Measurements from ENCODE around the gene SUSD6.
"Not testable (repeated sequence)": the region's sequence is repeated elsewhere in the genome, so short reads cannot be mapped to it uniquely, and the experiment has no call there.

SUSD6 gene

DNA sequence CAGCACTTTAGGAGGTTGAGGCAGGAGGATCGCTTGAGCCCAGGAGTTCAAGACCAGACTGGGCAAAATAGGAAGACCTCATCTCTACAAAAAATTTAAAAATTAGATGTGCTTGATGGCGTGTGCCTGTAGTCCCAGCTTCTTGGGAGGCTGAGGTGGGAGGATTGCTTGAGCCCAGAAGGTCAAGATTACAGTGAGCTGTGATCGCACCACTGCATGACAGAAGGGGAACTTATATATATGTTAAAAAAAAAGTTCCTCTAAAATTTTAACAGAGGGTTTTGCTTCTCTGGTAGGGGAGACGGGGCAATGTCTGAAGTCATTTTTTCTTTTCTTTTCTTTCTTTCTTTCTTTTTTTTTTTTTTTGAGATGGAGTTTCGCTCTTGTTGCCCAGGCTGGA is 12.0 kb upstream of the SUSD6 start:
- H3K9ac ChIP-seq (ENCODE audit: low read length); H3K4me1 ChIP-seq (ENCODE audit: control insufficient read depth, insufficient read depth, low read length); H3K27ac ChIP-seq (ENCODE audit: low read depth, low read length); H3K4me3 ChIP-seq (ENCODE audit: low read length); H3K36me3 ChIP-seq (ENCODE audit: control insufficient read depth, insufficient read depth, low read length); H3K27me3 ChIP-seq (ENCODE audit: control insufficient read depth, insufficient read depth, low read length): not testable (repeated sequence)

DNA sequence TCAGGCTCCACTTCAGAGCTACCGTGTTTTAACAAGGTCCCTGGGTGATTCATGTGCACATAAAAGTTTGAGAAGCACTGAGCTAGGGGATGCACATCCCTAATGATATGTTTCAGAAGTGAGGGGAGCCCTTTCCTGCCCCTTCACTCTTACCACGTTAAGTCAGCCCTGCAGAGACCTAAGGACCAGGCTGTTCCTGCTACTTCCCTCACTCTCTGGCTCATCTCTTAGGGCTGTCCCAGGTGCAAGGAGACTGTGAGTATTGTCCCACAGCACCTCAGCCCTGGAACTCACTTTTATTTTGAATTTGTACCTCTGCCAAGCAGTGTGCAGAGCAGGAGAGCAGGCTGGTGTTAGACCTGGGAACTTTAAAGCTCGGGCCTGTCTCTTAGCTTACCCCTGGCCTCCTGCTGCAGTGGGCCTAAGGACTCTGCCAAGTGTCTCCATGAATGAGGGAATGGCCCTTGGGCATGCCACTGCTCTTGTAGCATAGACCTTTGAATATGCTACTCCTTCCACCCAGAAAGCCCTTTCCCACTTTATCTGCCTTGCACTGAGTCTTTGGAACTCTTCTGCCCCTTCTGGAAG is 11.0 kb upstream of the SUSD6 start:
- no peak overlapping the region for H3K9ac ChIP-seq (ENCODE audit: low read length)
- no peaks in the 10 kb centered on the region for H3K27me3 ChIP-seq (ENCODE audit: control insufficient read depth, insufficient read depth, low read length)
- H3K4me3 ChIP-seq (ENCODE audit: low read length) = no peak overlapping the region
- H3K27ac ChIP-seq (ENCODE audit: low read depth, low read length) = no peak overlapping the region
- no peaks in the 10 kb centered on the region for H3K4me1 ChIP-seq (ENCODE audit: control insufficient read depth, insufficient read depth, low read length)
- no peaks in the 10 kb centered on the region for H3K36me3 ChIP-seq (ENCODE audit: control insufficient read depth, insufficient read depth, low read length)

DNA sequence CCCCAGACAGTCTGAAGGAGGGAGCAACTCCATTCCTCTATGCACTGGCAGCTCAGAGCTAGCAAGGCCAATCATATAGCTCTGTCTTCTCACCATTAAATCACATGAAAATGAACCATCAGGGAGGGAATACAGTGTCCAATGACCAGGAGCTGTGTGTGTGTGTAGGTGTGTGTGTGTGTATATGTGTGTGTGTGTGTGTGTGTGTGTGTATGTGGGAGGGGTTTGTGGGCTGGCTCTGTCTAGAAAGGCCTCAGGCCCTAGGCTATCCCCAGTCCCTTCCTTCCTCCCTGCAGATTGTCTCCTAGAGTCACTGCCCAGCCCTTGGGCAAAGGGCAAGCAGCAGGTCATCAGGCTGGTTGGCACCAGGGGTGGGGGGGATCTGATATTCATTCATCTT is 5.7 kb upstream of the SUSD6 start:
- Histone ChIP-seq H3K27ac (ENCODE audit: low read depth, low read length) (no peak overlapping the region), H3K4me1 (ENCODE audit: control insufficient read depth, insufficient read depth, low read length) (peaks cover 3% of the 10 kb centered on the region), H3K9ac (ENCODE audit: low read length) (no peak overlapping the region), H3K27me3 (ENCODE audit: control insufficient read depth, insufficient read depth, low read length) (no peaks in the 10 kb centered on the region), H3K4me3 (ENCODE audit: low read length) (no peak overlapping the region), H3K36me3 (ENCODE audit: control insufficient read depth, insufficient read depth, low read length) (no peaks in the 10 kb centered on the region)

DNA sequence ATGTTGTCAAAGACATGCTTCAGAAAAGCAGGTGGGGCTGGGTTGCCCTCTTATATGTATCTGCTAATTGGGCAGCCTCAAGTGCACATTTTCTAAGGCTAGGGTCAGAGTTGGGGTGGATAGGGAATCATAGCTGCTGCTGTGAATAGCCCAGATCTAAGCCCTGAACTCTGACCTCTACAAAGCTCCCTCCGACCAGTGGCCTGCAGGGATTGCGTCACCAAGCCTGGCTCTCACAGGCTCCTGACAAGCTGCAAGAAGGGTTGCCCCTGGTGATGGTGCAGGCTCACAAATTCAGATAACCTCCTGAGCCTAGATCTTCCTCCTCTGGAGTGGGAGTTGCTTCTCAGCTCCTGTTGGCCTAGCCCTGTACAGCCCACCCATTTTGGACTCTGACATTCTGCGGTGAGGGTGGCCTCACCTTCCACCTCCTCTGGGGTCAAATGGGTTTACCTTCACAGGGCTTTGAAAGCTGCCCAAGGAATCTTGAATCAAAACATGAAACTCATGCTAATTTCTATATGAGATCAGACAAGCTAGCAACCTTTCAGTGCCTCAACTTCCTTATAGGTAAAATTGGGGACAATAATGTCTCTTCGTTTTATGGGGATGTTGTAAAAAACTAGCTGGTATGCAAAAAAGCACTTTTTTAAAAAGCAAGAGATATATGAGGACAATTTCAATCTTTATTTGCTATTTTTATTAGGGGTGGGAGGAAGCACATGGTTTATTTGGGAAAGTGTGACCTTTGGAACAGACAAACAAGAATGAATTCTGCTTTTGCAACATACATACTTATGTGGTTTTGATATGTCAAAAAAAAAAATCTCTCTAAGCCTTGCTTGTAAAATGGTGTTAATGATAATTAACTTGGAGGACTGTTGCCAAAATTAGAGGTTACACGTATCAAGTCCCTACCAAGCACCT is 4.9 kb upstream of the SUSD6 start:
- H3K27ac ChIP-seq (ENCODE audit: low read depth, low read length) = no peak overlapping the region
- no peak overlapping the region for H3K4me3 ChIP-seq (ENCODE audit: low read length)

DNA sequence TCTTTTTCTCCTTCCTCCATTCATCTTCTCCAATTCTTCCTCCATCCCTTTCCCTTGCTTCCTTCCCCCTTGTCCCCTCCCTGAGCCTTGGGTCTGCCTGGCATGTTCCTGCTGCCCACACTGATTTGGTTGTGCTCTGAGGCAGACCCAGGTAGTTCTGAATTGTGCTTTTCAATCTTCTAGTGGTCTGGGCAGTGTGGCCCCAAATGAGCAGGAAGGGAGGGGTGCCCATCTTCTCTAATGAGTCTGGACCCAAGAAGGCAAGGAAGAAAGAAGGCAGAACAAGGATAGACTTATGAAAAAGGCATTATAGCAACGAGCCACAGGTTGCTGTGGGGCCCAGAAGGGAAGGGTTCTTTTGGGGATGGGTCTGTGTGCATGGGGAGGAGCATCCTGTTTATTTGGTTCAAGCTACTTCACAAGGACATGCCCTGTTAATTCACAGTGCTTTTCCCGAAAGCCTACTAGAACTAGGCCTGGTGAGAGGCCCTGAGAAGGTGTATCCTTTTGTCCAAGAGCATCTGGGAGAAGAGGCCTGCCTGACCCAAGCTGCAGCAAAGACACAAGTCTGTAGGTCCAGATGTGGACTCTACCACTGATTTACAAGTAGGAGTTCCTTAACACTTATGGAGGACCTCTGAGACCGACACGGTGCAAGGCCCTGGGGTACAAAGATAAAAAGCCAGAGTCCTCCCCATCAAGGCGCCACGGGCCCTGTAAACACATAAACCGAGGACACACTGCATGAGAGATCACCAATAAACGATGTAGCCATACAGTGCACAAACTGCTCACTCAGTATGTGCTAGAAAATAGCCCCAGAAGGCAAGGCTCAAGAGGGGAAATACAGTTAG is 1.1 kb upstream of the SUSD6 start:
- H3K36me3 ChIP-seq (ENCODE audit: control insufficient read depth, insufficient read depth, low read length) = no peaks in the 10 kb centered on the region
- peaks cover 16% of the 10 kb centered on the region for H3K4me1 ChIP-seq (ENCODE audit: control insufficient read depth, insufficient read depth, low read length)
- no peaks in the 10 kb centered on the region for H3K27me3 ChIP-seq (ENCODE audit: control insufficient read depth, insufficient read depth, low read length)
- H3K9ac ChIP-seq (ENCODE audit: low read length) = no peak overlapping the region
- peak overlapping the region; percentile 77 for H3K4me3 ChIP-seq (ENCODE audit: low read length)
- peak overlapping the region; percentile 84 for H3K27ac ChIP-seq (ENCODE audit: low read depth, low read length)

More for the DNA sequence above, 4.9 kb upstream of the SUSD6 start:
- H3K27me3 ChIP-seq (ENCODE audit: control insufficient read depth, insufficient read depth, low read length) = no peaks in the 10 kb centered on the region
- no peak overlapping the region for H3K9ac ChIP-seq (ENCODE audit: low read length)
- no peaks in the 10 kb centered on the region for H3K36me3 ChIP-seq (ENCODE audit: control insufficient read depth, insufficient read depth, low read length)
- H3K4me1 ChIP-seq (ENCODE audit: control insufficient read depth, insufficient read depth, low read length) = peaks cover 6% of the 10 kb centered on the region

DNA sequence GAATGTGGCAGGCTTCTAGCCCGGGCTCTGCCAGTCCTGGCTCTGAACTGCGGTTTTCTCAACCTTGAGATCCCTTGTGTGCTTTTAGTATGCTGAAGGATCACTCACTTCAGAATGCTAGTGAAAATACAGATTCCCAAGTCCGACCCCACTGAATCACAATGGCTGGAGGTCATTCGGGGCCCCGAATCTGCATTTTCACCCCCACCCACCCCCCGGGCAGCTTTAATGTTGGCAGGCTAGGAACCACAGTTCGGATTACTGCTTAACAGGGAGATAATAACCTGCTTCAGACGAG is 573 bp upstream of the SUSD6 start:
- Histone ChIP-seq H3K27me3 (ENCODE audit: control insufficient read depth, insufficient read depth, low read length) (no peaks in the 10 kb centered on the region), H3K4me3 (ENCODE audit: low read length) (peak overlapping the region; percentile 77), H3K9ac (ENCODE audit: low read length) (peak overlapping the region; percentile 43), H3K4me1 (ENCODE audit: control insufficient read depth, insufficient read depth, low read length) (peaks cover 19% of the 10 kb centered on the region), H3K27ac (ENCODE audit: low read depth, low read length) (peak overlapping the region; percentile 84), H3K36me3 (ENCODE audit: control insufficient read depth, insufficient read depth, low read length) (no peaks in the 10 kb centered on the region)

DNA sequence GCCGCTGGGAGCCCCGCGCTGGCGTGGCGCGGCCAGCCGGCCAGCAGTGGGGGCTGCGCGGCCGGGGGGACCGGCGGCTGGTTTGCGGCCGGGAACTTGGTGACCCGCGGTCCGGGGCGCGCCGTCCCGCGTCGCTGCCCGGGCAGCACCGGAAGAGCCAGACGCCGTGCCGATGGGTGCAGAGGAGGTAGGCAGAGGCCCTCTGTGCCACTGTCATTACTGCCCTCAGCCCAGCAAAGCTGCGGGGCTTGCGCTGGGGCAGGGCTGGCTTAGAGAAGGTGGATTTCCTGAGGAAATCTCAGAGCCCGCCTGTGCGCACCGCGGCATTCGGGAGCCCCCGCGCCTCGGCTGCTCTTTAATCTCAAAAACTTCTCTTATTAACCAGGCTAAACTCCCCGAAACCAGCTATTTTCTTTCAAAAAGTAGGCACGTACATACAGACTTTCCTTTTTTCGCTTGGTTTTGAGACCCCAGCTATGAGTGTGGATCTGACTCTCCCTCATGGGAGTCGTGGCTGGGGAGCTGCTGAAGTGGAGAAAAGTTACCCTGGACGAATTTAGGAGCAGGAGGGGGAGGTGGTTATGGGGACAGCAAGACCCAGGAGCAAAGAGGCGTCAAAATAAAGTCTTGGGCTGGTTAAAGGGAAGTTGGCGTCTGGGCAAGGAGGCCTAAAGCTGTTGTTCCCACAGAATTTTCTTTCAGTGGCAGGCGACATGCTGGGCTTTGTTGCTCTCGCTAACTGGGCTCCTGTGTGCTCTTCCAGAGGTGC is 802 bp downstream of the SUSD6 start:
- H3K4me3 ChIP-seq (ENCODE audit: low read length) = peak overlapping the region; percentile 81
- peak overlapping the region; percentile 93 for H3K27ac ChIP-seq (ENCODE audit: low read depth, low read length)
- H3K27me3 ChIP-seq (ENCODE audit: control insufficient read depth, insufficient read depth, low read length) = no peaks in the 10 kb centered on the region
- H3K9ac ChIP-seq (ENCODE audit: low read length) = peak overlapping the region; percentile 67
- H3K36me3 ChIP-seq (ENCODE audit: control insufficient read depth, insufficient read depth, low read length) = no peaks in the 10 kb centered on the region
- H3K4me1 ChIP-seq (ENCODE audit: control insufficient read depth, insufficient read depth, low read length) = peaks cover 32% of the 10 kb centered on the region

DNA sequence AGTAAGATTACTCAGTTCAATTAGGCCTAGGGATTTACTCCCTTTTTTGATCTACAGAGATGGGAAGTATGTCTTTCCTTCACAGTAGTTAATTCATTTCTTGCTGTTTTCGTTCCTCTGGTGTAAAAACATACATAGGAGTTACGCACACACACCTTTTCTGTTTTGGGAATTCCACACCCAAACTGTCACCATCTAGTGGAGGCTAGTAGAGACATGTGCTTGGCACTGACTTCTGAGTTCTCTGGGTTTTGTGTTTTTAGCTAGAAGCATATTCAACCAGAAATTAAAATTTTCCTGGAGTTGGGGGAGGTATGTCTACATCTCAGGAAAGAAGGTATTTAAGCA is 1.4 kb downstream of the SUSD6 start:
- H3K4me1 ChIP-seq (ENCODE audit: control insufficient read depth, insufficient read depth, low read length) = peaks cover 36% of the 10 kb centered on the region
- H3K27ac ChIP-seq (ENCODE audit: low read depth, low read length) = peak overlapping the region; percentile 93
- H3K9ac ChIP-seq (ENCODE audit: low read length) = peak overlapping the region; percentile 67
- H3K36me3 ChIP-seq (ENCODE audit: control insufficient read depth, insufficient read depth, low read length) = no peaks in the 10 kb centered on the region
- peak overlapping the region; percentile 81 for H3K4me3 ChIP-seq (ENCODE audit: low read length)
- H3K27me3 ChIP-seq (ENCODE audit: control insufficient read depth, insufficient read depth, low read length) = no peaks in the 10 kb centered on the region

DNA sequence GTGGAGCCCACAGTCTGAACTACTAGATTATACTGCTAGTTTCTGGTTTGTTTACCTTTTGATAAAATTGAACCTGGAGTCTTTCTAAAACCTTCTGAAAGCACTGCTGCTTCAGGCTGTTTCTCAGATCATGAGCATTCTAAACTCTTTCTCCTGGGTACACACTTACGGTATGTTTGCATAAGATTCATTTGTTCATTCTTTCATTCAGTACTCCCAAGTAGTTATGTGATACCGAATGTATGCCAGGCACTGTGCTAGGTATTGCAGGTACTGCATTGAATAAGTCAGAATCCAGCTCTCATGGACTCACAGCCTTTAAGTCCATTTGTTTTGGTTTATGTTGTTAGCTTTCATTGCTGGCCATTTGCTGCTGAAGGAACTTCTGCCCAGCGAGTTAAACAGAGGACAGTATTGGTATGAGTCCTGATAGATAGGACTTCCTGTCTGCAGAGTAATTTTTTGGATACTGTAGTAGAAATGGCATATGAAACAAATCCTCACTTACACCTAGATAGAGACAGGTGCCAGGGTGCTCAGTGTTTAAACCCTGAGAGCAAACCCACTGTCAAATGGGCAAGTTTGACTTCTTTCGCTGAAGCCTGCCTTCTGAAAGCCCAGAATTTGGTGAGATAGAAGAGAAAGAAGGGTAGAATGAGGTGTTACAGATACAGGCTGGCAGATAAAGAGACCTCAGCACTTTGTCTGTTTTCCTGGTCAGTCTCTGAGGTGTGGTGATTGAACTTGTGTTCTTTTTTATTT is 2.1 kb downstream of the SUSD6 start:
- Histone ChIP-seq H3K27me3 (ENCODE audit: control insufficient read depth, insufficient read depth, low read length) (no peaks in the 10 kb centered on the region), H3K4me3 (ENCODE audit: low read length) (peak overlapping the region; percentile 81), H3K4me1 (ENCODE audit: control insufficient read depth, insufficient read depth, low read length) (peaks cover 42% of the 10 kb centered on the region), H3K27ac (ENCODE audit: low read depth, low read length) (peak overlapping the region; percentile 93), H3K36me3 (ENCODE audit: control insufficient read depth, insufficient read depth, low read length) (no peaks in the 10 kb centered on the region), H3K9ac (ENCODE audit: low read length) (no peak overlapping the region)

DNA sequence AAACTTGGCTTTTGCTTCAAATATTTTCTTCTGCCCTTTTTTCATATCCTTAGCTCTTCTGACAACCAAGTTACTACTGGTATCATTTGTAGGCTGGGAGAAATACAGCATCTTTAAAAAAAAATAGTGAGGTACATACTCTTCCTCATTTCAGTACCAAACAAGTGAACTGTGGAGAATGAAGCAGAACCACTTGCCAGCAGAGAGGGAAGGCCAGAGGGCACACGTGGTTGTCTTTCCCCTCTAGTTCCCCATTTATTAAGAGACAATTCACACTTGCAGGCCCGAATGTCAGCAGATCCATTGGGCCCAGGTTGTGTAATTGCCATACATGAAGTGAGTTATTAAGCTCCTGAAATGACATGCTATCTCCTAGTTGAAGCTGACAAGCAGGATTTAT is 3.2 kb downstream of the SUSD6 start:
- H3K27ac ChIP-seq (ENCODE audit: low read depth, low read length) = peak overlapping the region; percentile 77
- H3K4me1 ChIP-seq (ENCODE audit: control insufficient read depth, insufficient read depth, low read length) = peaks cover 43% of the 10 kb centered on the region
- no peaks in the 10 kb centered on the region for H3K27me3 ChIP-seq (ENCODE audit: control insufficient read depth, insufficient read depth, low read length)
- no peak overlapping the region for H3K4me3 ChIP-seq (ENCODE audit: low read length)
- H3K36me3 ChIP-seq (ENCODE audit: control insufficient read depth, insufficient read depth, low read length) = no peaks in the 10 kb centered on the region
- H3K9ac ChIP-seq (ENCODE audit: low read length) = no peak overlapping the region

DNA sequence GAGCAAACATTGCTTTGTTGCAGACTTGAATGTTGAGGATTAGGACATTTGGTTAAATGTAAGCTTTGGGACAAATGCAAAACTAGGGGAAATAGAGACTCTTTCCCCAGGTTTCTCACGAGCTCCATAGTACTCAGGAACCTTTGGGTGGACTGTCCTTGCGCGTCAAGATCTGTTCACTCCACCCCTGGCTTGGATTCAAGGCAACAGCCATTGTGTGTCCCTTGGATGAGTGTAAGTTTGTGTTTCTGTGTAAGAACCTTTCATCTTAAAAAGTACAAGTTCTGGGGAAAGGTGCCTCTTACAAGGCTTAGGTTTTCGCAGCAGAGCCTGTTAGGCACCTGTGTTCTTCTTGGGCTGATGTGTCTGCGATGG is 3.7 kb downstream of the SUSD6 start:
- H3K9ac ChIP-seq (ENCODE audit: low read length) = peak overlapping the region; percentile 47
- no peaks in the 10 kb centered on the region for H3K36me3 ChIP-seq (ENCODE audit: control insufficient read depth, insufficient read depth, low read length)
- H3K27me3 ChIP-seq (ENCODE audit: control insufficient read depth, insufficient read depth, low read length) = no peaks in the 10 kb centered on the region
- peak overlapping the region; percentile 5 for H3K4me3 ChIP-seq (ENCODE audit: low read length)
- H3K4me1 ChIP-seq (ENCODE audit: control insufficient read depth, insufficient read depth, low read length) = peaks cover 43% of the 10 kb centered on the region
- peak overlapping the region; percentile 77 for H3K27ac ChIP-seq (ENCODE audit: low read depth, low read length)
